Measurements from ENCODE around the gene SEMA6A. TPM values are rescaled to one million over a fixed set of nuclear protein-coding genes. Genes with fewer than 3 reads are reported as not detected.
"Not testable (repeated sequence)": the region's sequence is repeated elsewhere in the genome, so short reads cannot be mapped to it uniquely, and the experiment has no call there.

The SEMA6A gene
- total RNA-seq, 1 donor from 2014 or later: 17.8 TPM

GRCh38 chr5:116524051-116524904 lies 50.3 kb downstream of the SEMA6A start:
- Histone ChIP-seq H3K4me3 (no peak overlapping the region), H3K4me1 (no peaks in the 10 kb centered on the region), H3K36me3 (no peaks in the 10 kb centered on the region), H3K27me3 (no peaks in the 10 kb centered on the region), H3K9me3 (no peaks in the 10 kb centered on the region), H3K27ac (no peak overlapping the region)
- no peak for TF ChIP-seq CTCF (IDR thresholded peaks at IDR 0.05)
- intact Hi-C loops (cut with DNase I): no loop called here
- no peak for DNase-seq (ENCODE audit: low spot score in 2 of 2)

GRCh38 chr5:116523182-116523581 lies 51.4 kb downstream of the SEMA6A start:
- H3K27ac ChIP-seq; H3K4me1 ChIP-seq; H3K4me3 ChIP-seq; DNase-seq (ENCODE audit: low spot score in 2 of 2); H3K9me3 ChIP-seq; intact Hi-C loops (cut with DNase I); H3K27me3 ChIP-seq; H3K36me3 ChIP-seq: not testable (repeated sequence)

GRCh38 chr5:116522356-116523136 lies 52.1 kb downstream of the SEMA6A start:
- intact Hi-C loops (cut with DNase I): no loop called here
- Histone ChIP-seq H3K27ac (no peak overlapping the region), H3K36me3 (no peaks in the 10 kb centered on the region), H3K27me3 (no peaks in the 10 kb centered on the region), H3K9me3 (no peaks in the 10 kb centered on the region), H3K4me1 (no peaks in the 10 kb centered on the region), H3K4me3 (no peak overlapping the region)
- no peak for TF ChIP-seq CTCF (IDR thresholded peaks at IDR 0.05)
- no peak for DNase-seq (ENCODE audit: low spot score in 2 of 2)

GRCh38 chr5:116521173-116521872 lies 53.3 kb downstream of the SEMA6A start:
- H3K27ac ChIP-seq: no peak overlapping the region
- H3K27me3 ChIP-seq: no peaks in the 10 kb centered on the region
- intact Hi-C loops (cut with DNase I): no loop called here

GRCh38 chr5:116520771-116521170 lies 53.9 kb downstream of the SEMA6A start:
- no peak overlapping the region for H3K4me3 ChIP-seq
- H3K36me3 ChIP-seq: no peaks in the 10 kb centered on the region
- H3K4me1 ChIP-seq: no peaks in the 10 kb centered on the region
- no peak overlapping the region for H3K27ac ChIP-seq
- no peaks in the 10 kb centered on the region for H3K9me3 ChIP-seq
- no peaks in the 10 kb centered on the region for H3K27me3 ChIP-seq
- intact Hi-C loops (cut with DNase I): no loop called here
- TF ChIP-seq CTCF (IDR thresholded peaks at IDR 0.05): no peak
- no peak for DNase-seq (ENCODE audit: low spot score in 2 of 2)

More at GRCh38 chr5:116521173-116521872, 53.3 kb downstream of the SEMA6A start:
- no peak for TF ChIP-seq CTCF (IDR thresholded peaks at IDR 0.05)
- no peak overlapping the region for H3K4me3 ChIP-seq
- no peak for DNase-seq (ENCODE audit: low spot score in 2 of 2)
- H3K9me3 ChIP-seq: no peaks in the 10 kb centered on the region
- H3K4me1 ChIP-seq: no peaks in the 10 kb centered on the region
- no peaks in the 10 kb centered on the region for H3K36me3 ChIP-seq

Measured in ascending aorta (tissue), 2 donors.